Measurements from ENCODE around the gene PIRT. TPM values are rescaled to one million over a fixed set of nuclear protein-coding genes. Genes with fewer than 3 reads are reported as not detected.

PIRT gene
- polyA plus RNA-seq, 2 of the 4 experiments (the other 2 are of a cell fraction), result not detected

DNA sequence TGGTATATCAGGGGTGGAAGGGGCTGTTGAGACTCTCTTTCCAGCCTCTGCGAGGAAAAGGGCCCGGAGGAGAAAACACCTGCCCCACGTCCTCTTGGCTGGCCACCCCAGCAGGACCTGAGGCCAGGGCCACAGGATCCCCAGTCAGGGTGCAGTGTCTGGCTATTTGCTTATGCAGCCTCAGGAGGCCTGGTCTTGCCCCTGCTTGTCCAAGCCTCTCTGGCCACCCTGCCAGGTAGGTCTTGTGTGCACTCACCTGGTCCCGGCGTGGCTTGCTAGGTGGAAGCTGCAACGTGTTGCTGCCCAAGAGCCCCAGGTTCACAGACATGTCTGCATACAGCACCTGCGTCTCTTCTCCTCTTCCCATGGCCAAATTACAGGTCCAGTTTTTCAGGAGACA, 34.5 kb downstream of the PIRT start:
- no peak for ATAC-seq
- DNase-seq (ENCODE audit: low read depth in 1 of 2, low spot score in 1 of 2), result no peak
- ChIA-PET CTCF (no interaction called here), POLR2A (no interaction called here)
- Histone ChIP-seq H3K9me3 (no peaks in the 10 kb centered on the region), H3K27ac (no peak overlapping the region), H3K4me1 (no peaks in the 10 kb centered on the region), H3K4me2 (no peak overlapping the region), H3K4me3 (no peak overlapping the region)
- no peak for TF ChIP-seq POLR2AphosphoS2 (conservative IDR thresholded peaks at IDR 0.05; ENCODE audit: low read length)
- TF ChIP-seq CEBPB (IDR thresholded peaks at IDR 0.05), result no peak
- TF ChIP-seq MAZ (IDR thresholded peaks at IDR 0.05; ENCODE audit: borderline replicate concordance, low read depth, low read length), result no peak
- TF ChIP-seq CHD2 (IDR thresholded peaks at IDR 0.05; ENCODE audit: low read length, partially characterized antibody), result no peak
- no peak for TF ChIP-seq CBX2 (IDR thresholded peaks at IDR 0.05; ENCODE audit: borderline replicate concordance, low read depth)
- no peak for TF ChIP-seq RARB (CRISPR knock-in tag; IDR thresholded peaks at IDR 0.05)
- no peak for TF ChIP-seq JUNB (IDR thresholded peaks at IDR 0.05)
- no peak for TF ChIP-seq GATA3 (IDR thresholded peaks at IDR 0.05; ENCODE audit: borderline replicate concordance)
- no peak for TF ChIP-seq NR3C1 (IDR thresholded peaks at IDR 0.05)
- no peak for TF ChIP-seq HOXB5 (CRISPR knock-in tag; IDR thresholded peaks at IDR 0.05)
- no peak for TF ChIP-seq PHF8 (IDR thresholded peaks at IDR 0.05; ENCODE audit: borderline replicate concordance, low read depth)
- no peak for TF ChIP-seq POLR2A (IDR thresholded peaks at IDR 0.05; ENCODE audit: low read length)
- FAIRE-seq, result no peak
- 68% methylated on average over 6 of the region's 7 CpGs for WGBS (ENCODE audit: missing lambda C conversion rate)

DNA sequence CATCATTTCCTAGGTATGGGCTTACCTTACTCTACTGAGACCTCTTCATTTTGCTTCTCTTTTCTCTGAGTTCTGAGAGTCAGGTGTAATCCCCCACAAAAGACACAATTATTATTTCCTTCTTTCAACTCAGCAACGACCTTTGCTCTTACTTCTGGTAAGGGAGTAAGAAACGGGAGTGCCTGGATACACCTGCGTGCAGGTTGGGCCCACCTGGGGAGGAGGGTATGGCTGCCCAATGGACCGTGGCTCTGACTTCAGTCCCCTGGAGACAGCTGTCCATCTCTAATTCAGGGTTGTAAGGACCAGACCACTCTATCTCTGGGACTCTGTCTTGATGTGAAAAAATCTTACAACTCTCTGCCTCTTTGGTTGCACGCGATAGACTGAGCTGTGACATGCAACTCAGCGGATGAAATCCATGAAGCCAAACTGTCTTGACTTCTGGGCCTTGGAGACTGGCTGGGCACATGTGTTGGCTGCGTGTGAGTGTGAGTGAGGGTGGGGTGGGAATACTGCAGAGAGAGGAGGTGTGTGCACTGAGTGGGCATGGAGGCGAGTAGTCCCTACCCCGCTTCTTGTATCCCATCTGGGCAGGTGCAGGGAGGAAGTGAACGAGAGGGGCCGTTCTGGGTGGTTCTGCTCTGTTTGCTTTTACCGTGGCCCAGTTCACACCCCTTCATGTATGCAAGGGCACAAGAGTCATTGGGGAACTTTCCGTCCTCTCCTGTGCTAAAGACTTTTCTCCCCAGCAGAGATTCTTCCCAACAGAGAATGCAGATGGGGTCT, 35.2 kb downstream of the PIRT start:
- no peak overlapping the region for H3K27ac ChIP-seq
- 59% methylated on average over 14 of the region's 14 CpGs for WGBS (ENCODE audit: missing lambda C conversion rate)
- no peak overlapping the region for H3K4me3 ChIP-seq
- H3K4me1 ChIP-seq, result no peaks in the 10 kb centered on the region
- ChIA-PET POLR2A (no interaction called here), CTCF (no interaction called here)
- TF ChIP-seq KDM5A (IDR thresholded peaks at IDR 0.05) (no peak), CEBPB (IDR thresholded peaks at IDR 0.05) (no peak), MAZ (IDR thresholded peaks at IDR 0.05; ENCODE audit: borderline replicate concordance, low read depth, low read length) (no peak), EHF (CRISPR knock-in tag; IDR thresholded peaks at IDR 0.05) (no peak), PHF8 (IDR thresholded peaks at IDR 0.05; ENCODE audit: borderline replicate concordance, low read depth) (no peak), EHMT2 (IDR thresholded peaks at IDR 0.05; ENCODE audit: low read depth) (no peak)
- TF ChIP-seq, protein P1, sequence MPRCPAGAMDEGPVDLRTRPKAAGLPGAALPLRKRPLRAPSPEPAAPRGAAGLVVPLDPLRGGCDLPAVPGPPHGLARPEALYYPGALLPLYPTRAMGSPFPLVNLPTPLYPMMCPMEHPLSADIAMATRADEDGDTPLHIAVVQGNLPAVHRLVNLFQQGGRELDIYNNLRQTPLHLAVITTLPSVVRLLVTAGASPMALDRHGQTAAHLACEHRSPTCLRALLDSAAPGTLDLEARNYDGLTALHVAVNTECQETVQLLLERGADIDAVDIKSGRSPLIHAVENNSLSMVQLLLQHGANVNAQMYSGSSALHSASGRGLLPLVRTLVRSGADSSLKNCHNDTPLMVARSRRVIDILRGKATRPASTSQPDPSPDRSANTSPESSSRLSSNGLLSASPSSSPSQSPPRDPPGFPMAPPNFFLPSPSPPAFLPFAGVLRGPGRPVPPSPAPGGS (IDR thresholded peaks at IDR 0.05), result no peak
- ATAC-seq (no peak), DNase-seq (ENCODE audit: low read depth in 1 of 2, low spot score in 1 of 2) (no peak), FAIRE-seq (no peak)
- H3K9me3 ChIP-seq, result no peaks in the 10 kb centered on the region
- no peak overlapping the region for H3K4me2 ChIP-seq

DNA sequence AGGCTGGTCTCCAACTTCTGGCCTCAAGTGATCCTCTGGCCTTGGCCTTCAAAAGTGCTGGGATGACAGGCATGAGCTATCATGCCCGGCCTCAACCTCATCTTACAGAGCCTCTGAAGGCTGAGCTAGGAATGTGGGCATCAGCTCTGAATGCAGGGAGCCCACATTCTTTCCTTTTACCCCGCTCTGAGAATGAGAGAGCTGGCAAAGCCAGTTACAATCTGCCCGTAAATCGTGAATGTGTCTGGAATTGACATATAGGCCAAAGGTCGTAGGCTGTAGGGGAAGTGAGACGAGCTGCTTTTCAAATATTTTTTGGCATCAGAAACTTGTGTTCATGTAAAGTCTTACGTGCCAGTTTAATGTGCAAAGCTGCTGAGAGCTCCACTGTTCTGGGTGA, 38.5 kb downstream of the PIRT start:
- no peak for DNase-seq (ENCODE audit: low read depth in 1 of 2, low spot score in 1 of 2)
- Histone ChIP-seq H3K4me2 (no peak overlapping the region), H3K9me3 (no peaks in the 10 kb centered on the region), H3K4me3 (no peak overlapping the region), H3K27ac (no peak overlapping the region), H3K4me1 (no peaks in the 10 kb centered on the region)
- 76% methylated on average over 7 of the region's 7 CpGs for WGBS (ENCODE audit: missing lambda C conversion rate)
- CTCF ChIA-PET, result interaction anchor here (0.7 to 0.8 kb wide), 3 partner anchors 9 to 31 kb away, joined by 3 to 4 read pairs (median 3); no protein-coding TSS in a partner anchor
- POLR2A ChIA-PET, result no interaction called here
- TF ChIP-seq, protein P2, sequence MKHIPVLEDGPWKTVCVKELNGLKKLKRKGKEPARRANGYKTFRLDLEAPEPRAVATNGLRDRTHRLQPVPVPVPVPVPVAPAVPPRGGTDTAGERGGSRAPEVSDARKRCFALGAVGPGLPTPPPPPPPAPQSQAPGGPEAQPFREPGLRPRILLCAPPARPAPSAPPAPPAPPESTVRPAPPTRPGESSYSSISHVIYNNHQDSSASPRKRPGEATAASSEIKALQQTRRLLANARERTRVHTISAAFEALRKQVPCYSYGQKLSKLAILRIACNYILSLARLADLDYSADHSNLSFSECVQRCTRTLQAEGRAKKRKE (CRISPR knock-in tag; IDR thresholded peaks at IDR 0.05; ENCODE audit: low read depth), result no peak
- no peak for TF ChIP-seq RNF2 (IDR thresholded peaks at IDR 0.05; ENCODE audit: borderline replicate concordance, low read depth)
- no peak for TF ChIP-seq FOSL2 (IDR thresholded peaks at IDR 0.05)
- TF ChIP-seq FOSL2 (CRISPR knock-in tag; IDR thresholded peaks at IDR 0.05), result no peak
- TF ChIP-seq NR3C1 (IDR thresholded peaks at IDR 0.05), result no peak
- TF ChIP-seq CEBPB (IDR thresholded peaks at IDR 0.05), result no peak
- TF ChIP-seq CBX2 (IDR thresholded peaks at IDR 0.05; ENCODE audit: borderline replicate concordance, low read depth), result no peak
- no peak for TF ChIP-seq POLR2A (IDR thresholded peaks at IDR 0.05; ENCODE audit: low read length)
- TF ChIP-seq, protein P3, sequence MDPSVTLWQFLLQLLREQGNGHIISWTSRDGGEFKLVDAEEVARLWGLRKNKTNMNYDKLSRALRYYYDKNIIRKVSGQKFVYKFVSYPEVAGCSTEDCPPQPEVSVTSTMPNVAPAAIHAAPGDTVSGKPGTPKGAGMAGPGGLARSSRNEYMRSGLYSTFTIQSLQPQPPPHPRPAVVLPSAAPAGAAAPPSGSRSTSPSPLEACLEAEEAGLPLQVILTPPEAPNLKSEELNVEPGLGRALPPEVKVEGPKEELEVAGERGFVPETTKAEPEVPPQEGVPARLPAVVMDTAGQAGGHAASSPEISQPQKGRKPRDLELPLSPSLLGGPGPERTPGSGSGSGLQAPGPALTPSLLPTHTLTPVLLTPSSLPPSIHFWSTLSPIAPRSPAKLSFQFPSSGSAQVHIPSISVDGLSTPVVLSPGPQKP (IDR thresholded peaks at IDR 0.05; ENCODE audit: low read depth, low read length), result no peak
- no peak for TF ChIP-seq HOXB13 (CRISPR knock-in tag; IDR thresholded peaks at IDR 0.05; ENCODE audit: low read depth)
- TF ChIP-seq RAD21 (conservative IDR thresholded peaks at IDR 0.05 in 1 of 2, IDR thresholded peaks at IDR 0.05 in 1 of 2), result no peak
- TF ChIP-seq SREBF2 (IDR thresholded peaks at IDR 0.05), result no peak
- TF ChIP-seq RFX5 (IDR thresholded peaks at IDR 0.05), result no peak
- TF ChIP-seq GATA3 (IDR thresholded peaks at IDR 0.05; ENCODE audit: borderline replicate concordance), result no peak
- TF ChIP-seq MAZ (IDR thresholded peaks at IDR 0.05; ENCODE audit: borderline replicate concordance, low read depth, low read length), result no peak
- no peak for TF ChIP-seq PHF8 (IDR thresholded peaks at IDR 0.05; ENCODE audit: borderline replicate concordance, low read depth)
- TF ChIP-seq RCOR1 (IDR thresholded peaks at IDR 0.05; ENCODE audit: low read depth, low read length), result no peak
- TF ChIP-seq HOXA7 (CRISPR knock-in tag; IDR thresholded peaks at IDR 0.05), result no peak
- FAIRE-seq, result no peak
- no peak for ATAC-seq
